Loucy (cell line): Measurements from ENCODE around the gene SEC11C.

Experiments
- H2AFZ ChIP-seq: fragments of 200-600 bp; sonication (generic); 2 replicates; pipeline ENCODE4 v1.6.0; 2016; ENCODE audit warnings: antibody characterized with exemption, mild to moderate bottlenecking, low read length, moderate library complexity
- H3F3A ChIP-seq: fragments of 200-600 bp; 2 replicates; pipeline ENCODE4 v1.6.0; 2016; ENCODE audit warnings: antibody characterized with exemption, low read depth, mild to moderate bottlenecking
- H3K27me3 ChIP-seq: fragments of 200-600 bp; sonication (generic); 2 replicates; pipeline ENCODE4 v1.6.1; 2014; ENCODE audit warnings: low read length, mild to moderate bottlenecking; ENCODE audit not compliant: insufficient read depth, poor library complexity, severe bottlenecking
- H3K36me3 ChIP-seq: fragments of 200-600 bp; sonication (generic); 2 replicates; pipeline ENCODE4 v1.6.1; 2016; ENCODE audit warnings: low read length; ENCODE audit not compliant: insufficient read depth
- H3K4me1 ChIP-seq: fragments of 200-600 bp; sonication (generic); 2 replicates; pipeline ENCODE4 v1.5.1; 2014; ENCODE audit warnings: low read length, mild to moderate bottlenecking; ENCODE audit not compliant: insufficient read depth, poor library complexity, severe bottlenecking
- H3K4me2 ChIP-seq: fragments of 200-600 bp; sonication (generic); 2 replicates; pipeline ENCODE4 v1.6.0; 2014; ENCODE audit warnings: antibody characterized with exemption, low read length, low read depth, mild to moderate bottlenecking; ENCODE audit not compliant: poor library complexity, severe bottlenecking
- H3K4me3 ChIP-seq: fragments of 200-600 bp; sonication (generic); 2 replicates; pipeline ENCODE4 v1.5.1; 2014; ENCODE audit warnings: low read length, mild to moderate bottlenecking, mixed read lengths; ENCODE audit not compliant: poor library complexity, severe bottlenecking
- H3K79me2 ChIP-seq: fragments of 200-600 bp; sonication (generic); 2 replicates; pipeline ENCODE4 v1.6.1; 2014; ENCODE audit warnings: low read length; ENCODE audit not compliant: insufficient read depth
- H3K9ac ChIP-seq: fragments of 200-600 bp; sonication (generic); 2 replicates; pipeline ENCODE4 v1.6.0; 2014; ENCODE audit warnings: mild to moderate bottlenecking, low read depth, low read length, moderate library complexity; ENCODE audit not compliant: poor library complexity, severe bottlenecking
- H3K9me2 ChIP-seq: fragments of 200-600 bp; sonication (generic); replicated peaks from 2 replicates; pipeline ENCODE4 v1.6.1; 2016; ENCODE audit warnings: low read depth, low read length, mixed read lengths
- H3K9me3 ChIP-seq: fragments of 200-600 bp; sonication (generic); 2 replicates; pipeline ENCODE4 v1.6.1; 2014; ENCODE audit warnings: mild to moderate bottlenecking, antibody characterized with exemption, low read length, low read depth; ENCODE audit not compliant: insufficient read depth
- H4K20me1 ChIP-seq: fragments of 200-600 bp; sonication (generic); 2 replicates; pipeline ENCODE4 v1.6.0; 2014; ENCODE audit warnings: antibody characterized with exemption, low read length, mild to moderate bottlenecking; ENCODE audit not compliant: insufficient read depth, poor library complexity, severe bottlenecking
- EZH2phosphoT487 ChIP-seq: fragments of 200-600 bp; IDR thresholded peaks from 2 replicates; pipeline ENCODE4 v1.6.1; 2018; ENCODE audit warnings: antibody characterized with exemption, mild to moderate bottlenecking, moderate library complexity, borderline replicate concordance
- TF ChIP-seq, protein P1 (sequence below): fragments of 200-600 bp; sonication (generic); conservative IDR thresholded peaks from 2 replicates; pipeline ENCODE4 v1.5.1; 2014; ENCODE audit warnings: mild to moderate bottlenecking, antibody characterized with exemption, low read length

Gene SEC11C

GRCh38 chr18:59180150-59180845, 40.6 kb downstream of the SEC11C start:
- H3K4me2 ChIP-seq, result no peak overlapping the region
- no peaks in the 10 kb centered on the region for H3K9me2 ChIP-seq
- H3K36me3 ChIP-seq, result no peaks in the 10 kb centered on the region
- H3K27me3 ChIP-seq, result no peaks in the 10 kb centered on the region
- TF ChIP-seq, protein P1, sequence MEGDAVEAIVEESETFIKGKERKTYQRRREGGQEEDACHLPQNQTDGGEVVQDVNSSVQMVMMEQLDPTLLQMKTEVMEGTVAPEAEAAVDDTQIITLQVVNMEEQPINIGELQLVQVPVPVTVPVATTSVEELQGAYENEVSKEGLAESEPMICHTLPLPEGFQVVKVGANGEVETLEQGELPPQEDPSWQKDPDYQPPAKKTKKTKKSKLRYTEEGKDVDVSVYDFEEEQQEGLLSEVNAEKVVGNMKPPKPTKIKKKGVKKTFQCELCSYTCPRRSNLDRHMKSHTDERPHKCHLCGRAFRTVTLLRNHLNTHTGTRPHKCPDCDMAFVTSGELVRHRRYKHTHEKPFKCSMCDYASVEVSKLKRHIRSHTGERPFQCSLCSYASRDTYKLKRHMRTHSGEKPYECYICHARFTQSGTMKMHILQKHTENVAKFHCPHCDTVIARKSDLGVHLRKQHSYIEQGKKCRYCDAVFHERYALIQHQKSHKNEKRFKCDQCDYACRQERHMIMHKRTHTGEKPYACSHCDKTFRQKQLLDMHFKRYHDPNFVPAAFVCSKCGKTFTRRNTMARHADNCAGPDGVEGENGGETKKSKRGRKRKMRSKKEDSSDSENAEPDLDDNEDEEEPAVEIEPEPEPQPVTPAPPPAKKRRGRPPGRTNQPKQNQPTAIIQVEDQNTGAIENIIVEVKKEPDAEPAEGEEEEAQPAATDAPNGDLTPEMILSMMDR, result no peak
- TF ChIP-seq EZH2phosphoT487, result no peak
- no peaks in the 10 kb centered on the region for H3K79me2 ChIP-seq
- H3K9me3 ChIP-seq, result no peaks in the 10 kb centered on the region
- H4K20me1 ChIP-seq, result no peaks in the 10 kb centered on the region
- no peak overlapping the region for H3K9ac ChIP-seq
- no peak overlapping the region for H3K4me3 ChIP-seq
- H2AFZ ChIP-seq, result no peak overlapping the region
- no peaks in the 10 kb centered on the region for H3K4me1 ChIP-seq
- H3F3A ChIP-seq, result no peaks in the 10 kb centered on the region

GRCh38 chr18:59182673-59183072, 43.0 kb downstream of the SEC11C start:
- H3K4me3 ChIP-seq, result no peak overlapping the region
- no peaks in the 10 kb centered on the region for H3K4me1 ChIP-seq
- H3K9me3 ChIP-seq, result no peaks in the 10 kb centered on the region
- H4K20me1 ChIP-seq, result no peaks in the 10 kb centered on the region
- H3K79me2 ChIP-seq, result no peaks in the 10 kb centered on the region
- H3F3A ChIP-seq, result no peaks in the 10 kb centered on the region
- H3K9me2 ChIP-seq, result no peaks in the 10 kb centered on the region
- no peak overlapping the region for H3K9ac ChIP-seq
- no peaks in the 10 kb centered on the region for H3K27me3 ChIP-seq
- H2AFZ ChIP-seq, result no peak overlapping the region
- TF ChIP-seq EZH2phosphoT487, result no peak
- TF ChIP-seq, protein P1, result no peak
- H3K4me2 ChIP-seq, result no peak overlapping the region
- H3K36me3 ChIP-seq, result no peaks in the 10 kb centered on the region

- no peak for TF ChIP-seq EZH2phosphoT487
- TF ChIP-seq, protein P1, result no peak
- H3K79me2 ChIP-seq, result no peaks in the 10 kb centered on the region
- H3K4me3 ChIP-seq, result no peak overlapping the region
- H3K9me3 ChIP-seq, result no peaks in the 10 kb centered on the region
- H3K9ac ChIP-seq, result no peak overlapping the region
- H4K20me1 ChIP-seq, result no peaks in the 10 kb centered on the region
- H3K4me1 ChIP-seq, result no peaks in the 10 kb centered on the region
- no peak overlapping the region for H2AFZ ChIP-seq
- H3K36me3 ChIP-seq, result no peaks in the 10 kb centered on the region
- H3F3A ChIP-seq, result no peaks in the 10 kb centered on the region
- H3K27me3 ChIP-seq, result no peaks in the 10 kb centered on the region
- H3K9me2 ChIP-seq, result no peaks in the 10 kb centered on the region
- no peak overlapping the region for H3K4me2 ChIP-seq
Observed at GRCh38 chr18:59189008-59189407, 49.3 kb downstream of the SEC11C start.
